Cardiac muscle cell (in vitro differentiated cells and primary cell): ENCODE data around the gene DGKD. TPM values are rescaled to one million over a fixed set of nuclear protein-coding genes. Genes with fewer than 3 reads are reported as not detected.

Source experiments
- DNase-seq, 2 donors: peaks; one replicate each; pipeline versions ENCODE4 v3.0.0 to v3.0.0-alpha.2; 2010 to 2017; ENCODE audit warnings: low read depth in 1 of 2, low spot score in 1 of 2
- H3K27ac ChIP-seq: fragments of 200-600 bp; sonication (generic); 2 replicates; pipeline ENCODE4 v1.5.1; 2016
- H3K27me3 ChIP-seq: fragments of 200-600 bp; sonication (generic); 2 replicates; pipeline ENCODE4 v1.6.0; 2016; ENCODE audit warnings: control low read depth
- H3K36me3 ChIP-seq: fragments of 200-600 bp; sonication (generic); 2 replicates; pipeline ENCODE4 v1.5.1; 2016; ENCODE audit warnings: control low read depth
- H3K4me1 ChIP-seq: fragments of 200-600 bp; sonication (generic); 2 replicates; pipeline ENCODE4 v1.8.1; 2017; ENCODE audit warnings: low read depth, mild to moderate bottlenecking, mixed run types
- H3K4me3 ChIP-seq: fragments of 200-600 bp; sonication (generic); 2 replicates; pipeline ENCODE4 v1.5.1; 2016; ENCODE audit warnings: mild to moderate bottlenecking
- H3K9me3 ChIP-seq: fragments of 200-600 bp; sonication (generic); 2 replicates; pipeline ENCODE4 v1.5.1; 2017; ENCODE audit warnings: low read depth, mild to moderate bottlenecking, control low read depth
- CTCF ChIP-seq: IDR thresholded peaks from 2 replicates; pipeline ENCODE4 v1.5.1; 2012; ENCODE audit warnings: low read depth, mild to moderate bottlenecking, low read length
- polyA plus RNA-seq: library from polyadenylated mRNA; unstranded; fragments of >200 nt; fragmentation: Nextera tagmentation; extraction: Ambion mirVana; gene quantifications from 2 replicates; pipeline ENCODE4 v1.2.1, GENCODE V29; 2016
- total RNA-seq: library from RNA; depleted of rRNA; stranded (reverse); fragments of >200 nt; gene quantifications from 2 replicates; pipeline ENCODE4 v1.2.3, GENCODE V29; 2016

The DGKD gene
- total and polyA plus RNA-seq, 2 experiments from 2014 or later: 21.0 to 40.0 TPM

DNA sequence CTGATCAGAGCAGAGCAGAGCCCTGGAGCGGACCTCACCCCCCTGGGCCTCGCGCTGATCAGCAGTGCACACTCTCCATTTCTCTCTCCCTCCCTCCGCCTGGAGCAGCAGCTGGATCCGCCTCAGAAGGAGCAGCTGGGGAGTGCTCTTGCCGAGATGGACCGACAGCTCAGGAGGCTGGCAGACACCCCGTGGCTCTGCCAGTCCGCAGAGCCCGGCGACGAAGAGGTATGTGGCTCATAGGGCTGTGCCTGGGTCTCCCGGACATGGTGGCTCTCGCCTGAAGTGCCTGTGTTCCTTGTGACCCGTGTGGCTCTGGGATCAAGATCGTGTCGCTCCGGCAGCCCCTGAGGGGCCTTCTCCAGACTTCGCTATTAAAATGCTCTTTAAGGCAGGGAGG, 109.8 kb downstream of the DGKD start:
- Histone ChIP-seq H3K36me3 (peaks cover 19% of the 10 kb centered on the region), H3K27ac (no peak overlapping the region), H3K9me3 (no peaks in the 10 kb centered on the region), H3K4me1 (no peaks in the 10 kb centered on the region), H3K4me3 (no peak overlapping the region), H3K27me3 (no peaks in the 10 kb centered on the region)
- no peak for TF ChIP-seq CTCF
- no peak for DNase-seq

DNA sequence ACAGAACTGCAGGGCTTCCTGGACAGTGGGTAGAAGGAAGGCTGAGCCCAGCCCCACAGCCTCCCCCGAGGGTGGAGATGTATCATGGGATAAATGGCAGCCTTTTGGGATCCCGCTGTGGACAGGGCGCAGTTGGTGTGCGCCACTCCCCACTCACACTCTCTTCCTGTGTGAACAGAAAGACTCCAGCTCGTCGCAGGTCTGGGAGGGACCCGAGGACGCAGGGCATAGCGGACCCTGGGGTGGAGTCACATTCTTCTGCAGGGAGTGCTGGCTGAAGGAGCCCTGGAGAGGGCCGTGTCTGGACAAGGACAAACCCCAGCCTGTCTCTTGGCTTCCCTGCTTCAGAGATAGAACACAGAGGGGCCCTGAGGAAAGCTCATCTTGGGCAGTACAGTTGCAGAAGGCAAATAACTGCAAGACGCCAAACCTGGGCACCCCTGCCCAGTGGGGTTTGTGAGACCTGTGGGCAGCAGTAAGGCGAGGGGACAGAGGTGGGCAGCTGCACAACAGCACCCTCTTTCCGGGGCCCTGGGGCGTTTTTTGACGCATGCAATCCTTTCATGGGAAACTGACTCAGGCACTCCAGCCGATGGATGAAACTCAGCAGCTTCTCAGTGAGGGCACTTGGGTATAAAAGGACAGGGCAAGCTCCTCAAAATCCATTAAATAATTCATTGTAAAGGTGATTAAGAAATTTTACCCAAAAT, 110.4 kb downstream of the DGKD start:
- Histone ChIP-seq H3K4me3 (no peak overlapping the region), H3K4me1 (no peaks in the 10 kb centered on the region), H3K27me3 (no peaks in the 10 kb centered on the region), H3K9me3 (no peaks in the 10 kb centered on the region), H3K36me3 (peaks cover 19% of the 10 kb centered on the region), H3K27ac (no peak overlapping the region)
- DNase-seq: no peak
- no peak for TF ChIP-seq CTCF

- no peak overlapping the region for H3K4me3 ChIP-seq
- H3K9me3 ChIP-seq: no peaks in the 10 kb centered on the region
- no peak overlapping the region for H3K27ac ChIP-seq
- no peaks in the 10 kb centered on the region for H3K4me1 ChIP-seq
- no peaks in the 10 kb centered on the region for H3K27me3 ChIP-seq
- TF ChIP-seq CTCF: no peak
- DNase-seq: no peak
- peaks cover 16% of the 10 kb centered on the region for H3K36me3 ChIP-seq
Observed at GRCh38 chr2:233466991-233467603, 112.8 kb downstream of the DGKD start.

- H3K36me3 ChIP-seq: peaks cover 12% of the 10 kb centered on the region
- TF ChIP-seq CTCF: no peak
- no peaks in the 10 kb centered on the region for H3K27me3 ChIP-seq
- no peak for DNase-seq
- no peaks in the 10 kb centered on the region for H3K9me3 ChIP-seq
- no peak overlapping the region for H3K27ac ChIP-seq
- no peaks in the 10 kb centered on the region for H3K4me1 ChIP-seq
- H3K4me3 ChIP-seq: no peak overlapping the region
Observed at GRCh38 chr2:233468047-233468740, 113.9 kb downstream of the DGKD start.

DNA sequence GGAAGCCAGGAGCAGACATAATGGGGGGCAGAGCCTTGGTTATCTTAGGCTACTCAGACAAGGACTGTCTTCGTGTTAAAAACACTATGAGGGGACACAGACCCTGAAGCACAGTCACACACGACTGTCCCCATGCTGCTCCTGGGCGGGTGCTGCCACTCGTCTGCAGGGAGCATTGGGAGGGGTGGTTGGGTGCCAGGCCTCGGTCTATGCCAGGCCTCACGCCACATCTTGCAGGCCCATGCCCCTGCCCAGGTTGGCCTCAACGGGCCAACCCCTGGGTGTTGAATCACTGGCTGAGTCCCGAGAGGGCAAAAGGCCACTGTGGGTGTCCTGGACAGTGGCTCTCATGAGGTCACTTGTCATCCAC, 114.4 kb downstream of the DGKD start:
- H3K9me3 ChIP-seq: no peaks in the 10 kb centered on the region
- no peak for DNase-seq
- H3K27ac ChIP-seq: no peak overlapping the region
- no peak overlapping the region for H3K4me3 ChIP-seq
- H3K27me3 ChIP-seq: no peaks in the 10 kb centered on the region
- no peak for TF ChIP-seq CTCF
- no peaks in the 10 kb centered on the region for H3K4me1 ChIP-seq
- H3K36me3 ChIP-seq: peaks cover 10% of the 10 kb centered on the region
